Caco-2 (cell line): ENCODE results near the gene RASSF8. TPM values are rescaled to one million over a fixed set of nuclear protein-coding genes. Genes with fewer than 3 reads are reported as not detected.

Experiments used
- BruUV-seq: library from RNA; stranded (reverse); fragments of 400-500 nt; replicated peaks from 2 replicates; lab custom pipeline; 2021; lab: Mats Ljungman, UMichigan
- CTCF ChIA-PET: fragments of 300-600 bp; sonication (Branson Sonifier 250); formaldehyde crosslinking; loops from one replicate; lab custom pipeline; 2022; ENCODE audit warnings: antibody characterized with exemption; lab: Charles Lee
- POLR2A ChIA-PET: fragments of 300-600 bp; sonication (Branson Sonifier 250); formaldehyde crosslinking; loops from one replicate; lab custom pipeline; 2022; ENCODE audit warnings: antibody characterized with exemption; lab: Charles Lee
- DNase-seq, 2 experiments: peaks; one replicate each; pipeline versions ENCODE4 v3.0.0 to v3.0.0-alpha.2; 2020 to 2022
- H3K27me3 ChIP-seq: replicated peaks from 2 replicates; pipeline ENCODE4 v1.6.0; 2011; ENCODE audit warnings: low read length; ENCODE audit not compliant: control insufficient read depth, insufficient read depth
- H3K36me3 ChIP-seq: 2 replicates; pipeline ENCODE4 v1.5.1; 2011; ENCODE audit warnings: low read length; ENCODE audit not compliant: control insufficient read depth, insufficient read depth
- H3K4me1 ChIP-seq: fragments of 250-450 bp; sonication (Bioruptor Pico); 2 replicates; pipeline ENCODE4 v1.5.1; 2020; ENCODE audit warnings: mild to moderate bottlenecking
- H3K4me3 ChIP-seq: 2 replicates; pipeline ENCODE4 v1.5.1; 2011; ENCODE audit warnings: low read depth, mild to moderate bottlenecking, control low read depth, low read length
- H3K9me3 ChIP-seq: fragments of 250-450 bp; sonication (Bioruptor Pico); 2 replicates; pipeline ENCODE4 v1.5.1; 2020; ENCODE audit warnings: mild to moderate bottlenecking, moderate library complexity
- H3K27ac Mint-ChIP-seq: one replicate; pipeline ENCODE4 v1.8.0; 2022; ENCODE audit warnings: mixed read lengths; ENCODE audit not compliant: unreplicated experiment
- H3K27me3 Mint-ChIP-seq: one replicate; pipeline ENCODE4 v1.8.0; 2022; ENCODE audit warnings: mixed read lengths; ENCODE audit not compliant: insufficient read depth, unreplicated experiment
- H3K36me3 Mint-ChIP-seq: one replicate; pipeline ENCODE4 v1.8.0; 2022; ENCODE audit warnings: mild to moderate bottlenecking, mixed read lengths; ENCODE audit not compliant: insufficient read depth, unreplicated experiment
- H3K4me1 Mint-ChIP-seq: one replicate; pipeline ENCODE4 v1.8.0; 2022; ENCODE audit warnings: low read depth, mixed read lengths; ENCODE audit not compliant: unreplicated experiment
- H3K4me3 Mint-ChIP-seq: one replicate; pipeline ENCODE4 v1.8.0; 2022; ENCODE audit warnings: mild to moderate bottlenecking, moderate library complexity, mixed read lengths; ENCODE audit not compliant: unreplicated experiment
- H3K9me3 Mint-ChIP-seq: one replicate; pipeline ENCODE4 v1.8.0; 2022; ENCODE audit warnings: mixed read lengths; ENCODE audit not compliant: unreplicated experiment
- CTCF ChIP-seq, 2 experiments: fragments of 200-600 bp in 1 of 2; IDR thresholded peaks; 1 replicate in 1 of 2; 2 replicates in 1 of 2; pipeline versions ENCODE4 v1.5.1 to v1.8.0; 2011 to 2022; ENCODE audit warnings: antibody characterized with exemption in 1 of 2, control low read depth in 1 of 2, inconsistent platforms in 1 of 2, low read depth in 1 of 2, low read length in 1 of 2, mild to moderate bottlenecking in 1 of 2, moderate library complexity in 1 of 2; ENCODE audit not compliant: insufficient read depth in 1 of 2, severe bottlenecking in 1 of 2, unreplicated experiment in 1 of 2
- intact Hi-C: fragments of 100-400 bp; cut with micrococcal nuclease; formaldehyde crosslinking; loops from one replicate; pipeline ENCODE4 v1.10.0; 2022; ENCODE audit not compliant: unreplicated experiment
- total RNA-seq: library from RNA; stranded (reverse); gene quantifications from 2 replicates; pipeline ENCODE4 v1.2.3, GENCODE V29; 2022

RASSF8 gene
- total RNA-seq, 1 experiment from 2014 or later: 143 TPM

GRCh38 chr12:26032719-26033241, 74.3 kb downstream of the RASSF8 start:
- Histone ChIP-seq H3K27me3 (no peaks in the 10 kb centered on the region), H3K4me3 (no peak overlapping the region), H3K36me3 (no peaks in the 10 kb centered on the region), H3K9me3 (no peaks in the 10 kb centered on the region), H3K4me1 (peaks cover 61% of the 10 kb centered on the region)
- Mint-ChIP-seq H3K4me1 (peaks cover 57% of the 10 kb centered on the region), H3K27ac (no peak overlapping the region), H3K9me3 (no peaks in the 10 kb centered on the region), H3K36me3 (no peaks in the 10 kb centered on the region), H3K27me3 (no peaks in the 10 kb centered on the region), H3K4me3 (no peak overlapping the region)
- ChIA-PET POLR2A (no interaction called here), CTCF (interaction anchor here (0.6 to 1.1 kb wide), 4 partner anchors 11 to 669 kb away, joined by 3 to 6 read pairs (median 4); no protein-coding TSS in a partner anchor)
- TF ChIP-seq CTCF (IDR thresholded peaks at IDR 0.05; ENCODE audit: insufficient read depth in 1 of 2, low read depth in 1 of 2, low read length in 1 of 2, severe bottlenecking in 1 of 2, unreplicated experiment in 1 of 2): no peak
- BruUV-seq: no TSS peak
- DNase-seq: peak in 1 of 2 experiments; percentile 36
- intact Hi-C loops: no loop called here

GRCh38 chr12:26034371-26035142, 76.1 kb downstream of the RASSF8 start:
- Histone ChIP-seq H3K4me3 (no peak overlapping the region), H3K27me3 (no peaks in the 10 kb centered on the region), H3K4me1 (peaks cover 55% of the 10 kb centered on the region), H3K36me3 (no peaks in the 10 kb centered on the region), H3K9me3 (no peaks in the 10 kb centered on the region)
- no peak overlapping the region for H3K27ac Mint-ChIP-seq
- CTCF ChIA-PET: interaction anchor here (0.7 kb wide), 1 partner anchor 18 kb away, joined by 3 read pairs; no protein-coding TSS in a partner anchor
- no peaks in the 10 kb centered on the region for H3K9me3 Mint-ChIP-seq
- no peak overlapping the region for H3K4me3 Mint-ChIP-seq
- peaks cover 57% of the 10 kb centered on the region for H3K4me1 Mint-ChIP-seq
- no peaks in the 10 kb centered on the region for H3K27me3 Mint-ChIP-seq
- POLR2A ChIA-PET: no interaction called here
- DNase-seq: no peak
- H3K36me3 Mint-ChIP-seq: no peaks in the 10 kb centered on the region
- intact Hi-C loops: no loop called here
- no peak for TF ChIP-seq CTCF (IDR thresholded peaks at IDR 0.05; ENCODE audit: insufficient read depth in 1 of 2, low read depth in 1 of 2, low read length in 1 of 2, severe bottlenecking in 1 of 2, unreplicated experiment in 1 of 2)
- BruUV-seq: no TSS peak

GRCh38 chr12:26036877-26037276, 78.4 kb downstream of the RASSF8 start:
- intact Hi-C loops: no loop called here
- Mint-ChIP-seq H3K4me1 (peaks cover 39% of the 10 kb centered on the region), H3K4me3 (no peak overlapping the region), H3K27me3 (no peaks in the 10 kb centered on the region), H3K9me3 (no peaks in the 10 kb centered on the region), H3K36me3 (no peaks in the 10 kb centered on the region), H3K27ac (no peak overlapping the region)
- Histone ChIP-seq H3K36me3 (no peaks in the 10 kb centered on the region), H3K27me3 (no peaks in the 10 kb centered on the region), H3K9me3 (no peaks in the 10 kb centered on the region), H3K4me3 (no peak overlapping the region), H3K4me1 (peaks cover 38% of the 10 kb centered on the region)
- POLR2A ChIA-PET: no interaction called here
- DNase-seq: no peak
- CTCF ChIA-PET: no interaction called here
- no TSS peak for BruUV-seq
- no peak for TF ChIP-seq CTCF (IDR thresholded peaks at IDR 0.05; ENCODE audit: insufficient read depth in 1 of 2, low read depth in 1 of 2, low read length in 1 of 2, severe bottlenecking in 1 of 2, unreplicated experiment in 1 of 2)
